GM23338 (cell line): ENCODE measurements around the gene DMRT1. TPM values are rescaled to one million over a fixed set of nuclear protein-coding genes. Genes with fewer than 3 reads are reported as not detected.
A peak's percentile ranks its signal among the peaks of the same experiment; 100 is the strongest.
"Not testable (repeated sequence)": the region's sequence is repeated elsewhere in the genome, so short reads cannot be mapped to it uniquely, and the experiment has no call there.

ENCODE experiments used
- ATAC-seq: fragments of 200-7000 bp; cut with Tn5 transposase; 3 replicates; pipeline ENCODE4 v1.9.1; 2020
- DNase-seq: peaks from one replicate; pipeline ENCODE4 v3.0.0-alpha.2; 2015; ENCODE audit warnings: low spot score
- H2AFZ ChIP-seq: fragments of 200-600 bp; sonication (generic); 2 replicates; pipeline ENCODE4 v1.8.0; 2016; ENCODE audit warnings: antibody characterized with exemption, mild to moderate bottlenecking, moderate library complexity
- H3F3A ChIP-seq: fragments of 200-600 bp; sonication (generic); replicated peaks from 2 replicates; pipeline ENCODE4 v1.8.0; 2017; ENCODE audit warnings: antibody characterized with exemption, mixed run types, low read depth
- H3K27ac ChIP-seq: fragments of 200-600 bp; sonication (generic); 2 replicates; pipeline ENCODE4 v1.6.1; 2016; ENCODE audit warnings: low read depth
- H3K27me3 ChIP-seq: fragments of 200-600 bp; sonication (generic); 2 replicates; pipeline ENCODE4 v1.8.0; 2016; ENCODE audit warnings: mild to moderate bottlenecking, mixed run types, moderate library complexity; ENCODE audit not compliant: insufficient read depth
- H3K36me3 ChIP-seq: fragments of 200-600 bp; sonication (generic); 2 replicates; pipeline ENCODE4 v1.8.0; 2016; ENCODE audit warnings: mild to moderate bottlenecking; ENCODE audit not compliant: insufficient read depth
- H3K4me1 ChIP-seq: fragments of 200-600 bp; sonication (generic); 2 replicates; pipeline ENCODE4 v1.8.0; 2016; ENCODE audit warnings: mild to moderate bottlenecking, moderate library complexity; ENCODE audit not compliant: insufficient read depth
- H3K4me2 ChIP-seq: fragments of 200-600 bp; sonication (generic); 2 replicates; pipeline ENCODE4 v1.7.1; 2017; ENCODE audit warnings: mixed run types
- H3K4me3 ChIP-seq: fragments of 200-600 bp; sonication (generic); 2 replicates; pipeline ENCODE4 v1.6.1; 2016; ENCODE audit warnings: mixed run types
- H3K79me2 ChIP-seq: fragments of 200-600 bp; sonication (generic); replicated peaks from 2 replicates; pipeline ENCODE4 v1.8.0; 2017; ENCODE audit warnings: mild to moderate bottlenecking; ENCODE audit not compliant: insufficient read depth
- H3K9me2 ChIP-seq: fragments of 200-600 bp; sonication (generic); 2 replicates; pipeline ENCODE4 v1.8.0; 2017; ENCODE audit not compliant: insufficient read depth
- H4K20me1 ChIP-seq: fragments of 200-600 bp; sonication (generic); replicated peaks from 2 replicates; pipeline ENCODE4 v1.8.0; 2017; ENCODE audit warnings: mild to moderate bottlenecking; ENCODE audit not compliant: insufficient read depth
- H3K27ac Mint-ChIP-seq: 2 replicates; pipeline ENCODE4 v1.8.0; 2020; ENCODE audit warnings: inconsistent platforms, mild to moderate bottlenecking, moderate library complexity, mixed read lengths
- H3K27me3 Mint-ChIP-seq: 3 replicates; pipeline ENCODE4 v1.8.0; 2022; ENCODE audit warnings: low read depth, mild to moderate bottlenecking, moderate library complexity, mixed read lengths, inconsistent platforms; ENCODE audit not compliant: insufficient read depth, poor library complexity
- H3K36me3 Mint-ChIP-seq: 3 replicates; pipeline ENCODE4 v1.8.0; 2021; ENCODE audit warnings: low read depth, mild to moderate bottlenecking, inconsistent platforms, moderate library complexity, mixed read lengths
- H3K4me1 Mint-ChIP-seq: 3 replicates; pipeline ENCODE4 v1.8.0; 2020; ENCODE audit warnings: mild to moderate bottlenecking, inconsistent platforms, mixed read lengths
- H3K4me3 Mint-ChIP-seq: 3 replicates; pipeline ENCODE4 v1.8.0; 2021; ENCODE audit warnings: moderate library complexity, mild to moderate bottlenecking, inconsistent platforms, mixed read lengths
- H3K9me3 Mint-ChIP-seq: 3 replicates; pipeline ENCODE4 v1.8.0; 2020; ENCODE audit warnings: moderate library complexity, mild to moderate bottlenecking, inconsistent platforms, mixed read lengths
- CREB1 ChIP-seq: fragments of 250-450 bp; sonication (Bioruptor Pico); IDR thresholded peaks from 2 replicates; pipeline ENCODE4 v1.5.0; 2020; ENCODE audit warnings: low read depth, mild to moderate bottlenecking, moderate library complexity
- JUNB ChIP-seq: IDR thresholded peaks from one replicate; pipeline ENCODE4 v1.6.1; 2016; ENCODE audit warnings: antibody characterized with exemption; ENCODE audit not compliant: unreplicated experiment
- NANOG ChIP-seq: IDR thresholded peaks from 2 replicates; pipeline ENCODE4 v1.6.1; 2016; ENCODE audit warnings: antibody characterized with exemption, borderline replicate concordance
- STAT1 ChIP-seq: IDR thresholded peaks from one replicate; pipeline ENCODE4 v1.6.1; 2016; ENCODE audit warnings: antibody characterized with exemption; ENCODE audit not compliant: unreplicated experiment
- ZNF114 ChIP-seq: fragments of 250-450 bp; sonication (Bioruptor Pico); IDR thresholded peaks from 2 replicates; pipeline ENCODE4 v1.5.0; 2020; ENCODE audit warnings: mild to moderate bottlenecking, moderate library complexity
- ZNF331 ChIP-seq: fragments of 250-450 bp; sonication (Bioruptor Pico); IDR thresholded peaks from 2 replicates; pipeline ENCODE4 v1.5.0; 2020; ENCODE audit warnings: low read depth, mild to moderate bottlenecking, moderate library complexity
- polyA plus RNA-seq: library from polyadenylated mRNA; unstranded; fragments of >200 nt; fragmentation: Nextera tagmentation; extraction: Ambion mirVana; gene quantifications from 2 replicates; pipeline ENCODE4 v1.2.1, GENCODE V29; 2016
- total RNA-seq: library from RNA; depleted of rRNA; stranded (reverse); fragments of >200 nt; shearing (Covaris generic); gene quantifications from 2 replicates; pipeline ENCODE4 v1.2.3, GENCODE V29; 2014
- TF ChIP-seq, protein P1 (sequence below), 2 experiments: fragments of 200-600 bp in 1 of 2; sonication (generic) in 1 of 2; conservative IDR thresholded peaks; 2 replicates each; pipeline versions ENCODE4 v1.5.1 to v1.6.1; 2016 to 2017; ENCODE audit warnings: antibody characterized with exemption in 2 of 2, low read depth in 2 of 2, mild to moderate bottlenecking in 2 of 2, moderate library complexity in 1 of 2
- TF ChIP-seq, protein P2 (sequence below): IDR thresholded peaks from one replicate; pipeline ENCODE4 v1.6.1; 2018; ENCODE audit warnings: antibody characterized with exemption; ENCODE audit not compliant: unreplicated experiment
- TF ChIP-seq, protein P3 (sequence below): fragments of 250-450 bp; sonication (Bioruptor Pico); IDR thresholded peaks from 2 replicates; pipeline ENCODE4 v1.5.0; 2020; ENCODE audit warnings: mild to moderate bottlenecking, moderate library complexity

The DMRT1 gene
- total and polyA plus RNA-seq, 2 experiments from 2014 or later = not detected

DNA sequence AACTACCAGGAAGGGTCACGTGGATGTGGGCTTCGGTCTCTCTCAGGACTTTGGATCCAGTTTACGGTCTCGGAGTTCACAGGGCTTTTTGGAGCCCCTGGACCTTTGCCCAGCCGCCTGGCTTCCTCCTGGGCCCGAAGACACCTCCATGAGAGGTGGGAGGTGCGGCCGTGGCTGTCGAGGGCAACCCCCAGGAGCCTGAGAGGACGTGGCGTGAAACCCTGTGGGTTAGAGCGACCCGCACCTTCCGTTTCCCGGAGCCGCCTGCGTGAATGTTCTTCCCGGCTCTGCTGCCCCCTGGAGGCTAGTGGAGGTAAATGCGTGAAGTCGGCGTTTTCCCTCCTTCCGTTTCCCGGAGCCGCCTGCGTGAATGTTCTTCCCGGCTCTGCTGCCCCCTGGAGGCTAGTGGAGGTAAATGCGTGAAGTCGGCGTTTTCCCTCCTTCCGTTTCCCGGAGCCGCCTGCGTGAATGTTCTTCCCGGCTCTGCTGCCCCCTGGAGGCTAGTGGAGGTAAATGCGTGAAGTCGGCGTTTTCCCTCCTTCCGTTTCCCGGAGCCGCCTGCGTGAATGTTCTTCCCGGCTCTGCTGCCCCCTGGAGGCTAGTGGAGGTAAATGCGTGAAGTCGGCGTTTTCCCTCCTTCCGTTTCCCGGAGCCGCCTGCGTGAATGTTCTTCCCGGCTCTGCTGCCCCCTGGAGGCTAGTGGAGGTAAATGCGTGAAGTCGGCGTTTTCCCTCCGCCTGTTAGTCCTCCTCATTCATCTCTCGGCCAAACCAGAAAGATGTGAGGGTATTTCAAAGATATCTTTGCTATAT is 157.0 kb downstream of the DMRT1 start:
- H3K36me3 ChIP-seq, H3K9me2 ChIP-seq, H3K27me3 ChIP-seq, H3K27ac Mint-ChIP-seq, H3K4me2 ChIP-seq, H3K4me1 ChIP-seq, H3K4me3 Mint-ChIP-seq, H4K20me1 ChIP-seq, H3K4me1 Mint-ChIP-seq, H3K27me3 Mint-ChIP-seq, H2AFZ ChIP-seq, H3K79me2 ChIP-seq, ATAC-seq, H3K27ac ChIP-seq: not testable (repeated sequence)
- H3K36me3 Mint-ChIP-seq = peaks cover 29% of the 10 kb centered on the region
- TF ChIP-seq, protein P1, sequence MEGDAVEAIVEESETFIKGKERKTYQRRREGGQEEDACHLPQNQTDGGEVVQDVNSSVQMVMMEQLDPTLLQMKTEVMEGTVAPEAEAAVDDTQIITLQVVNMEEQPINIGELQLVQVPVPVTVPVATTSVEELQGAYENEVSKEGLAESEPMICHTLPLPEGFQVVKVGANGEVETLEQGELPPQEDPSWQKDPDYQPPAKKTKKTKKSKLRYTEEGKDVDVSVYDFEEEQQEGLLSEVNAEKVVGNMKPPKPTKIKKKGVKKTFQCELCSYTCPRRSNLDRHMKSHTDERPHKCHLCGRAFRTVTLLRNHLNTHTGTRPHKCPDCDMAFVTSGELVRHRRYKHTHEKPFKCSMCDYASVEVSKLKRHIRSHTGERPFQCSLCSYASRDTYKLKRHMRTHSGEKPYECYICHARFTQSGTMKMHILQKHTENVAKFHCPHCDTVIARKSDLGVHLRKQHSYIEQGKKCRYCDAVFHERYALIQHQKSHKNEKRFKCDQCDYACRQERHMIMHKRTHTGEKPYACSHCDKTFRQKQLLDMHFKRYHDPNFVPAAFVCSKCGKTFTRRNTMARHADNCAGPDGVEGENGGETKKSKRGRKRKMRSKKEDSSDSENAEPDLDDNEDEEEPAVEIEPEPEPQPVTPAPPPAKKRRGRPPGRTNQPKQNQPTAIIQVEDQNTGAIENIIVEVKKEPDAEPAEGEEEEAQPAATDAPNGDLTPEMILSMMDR (conservative IDR thresholded peaks at IDR 0.05; ENCODE audit: low read depth in 2 of 2) = peak in 1 of 2 experiments; percentile 17; a peak in 3 of 4 replicates
- Histone ChIP-seq H3K4me3 (peak overlapping the region; percentile 30; the same call in 1 of the 2 replicates), H3F3A (peaks cover 12% of the 10 kb centered on the region)
- DNase-seq = peak; percentile 26
- H3K9me3 Mint-ChIP-seq = peaks cover 62% of the 10 kb centered on the region

DNA sequence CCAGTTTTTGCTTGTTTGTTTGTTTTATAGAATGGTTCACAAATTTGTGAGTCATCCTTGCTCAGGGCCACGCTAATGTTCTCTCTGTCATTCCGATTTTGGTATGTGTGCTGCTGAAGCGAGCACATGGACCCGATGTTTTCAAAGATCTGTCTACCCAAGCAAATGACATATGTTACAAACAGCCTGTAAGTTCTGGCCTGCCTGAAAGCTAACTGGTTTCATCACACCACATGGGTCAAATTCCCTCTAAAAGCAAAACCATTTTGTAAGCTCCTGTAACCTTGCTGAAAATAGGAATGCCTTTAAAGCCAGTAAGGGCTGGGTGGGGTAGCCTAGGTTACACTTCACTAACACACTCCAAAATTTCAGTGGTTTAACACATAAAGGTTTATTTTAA is 160.3 kb downstream of the DMRT1 start:
- Histone ChIP-seq H3K9me2 (no peaks in the 10 kb centered on the region), H3K27me3 (no peaks in the 10 kb centered on the region), H4K20me1 (no peaks in the 10 kb centered on the region), H3K27ac (no peak overlapping the region), H3K36me3 (peaks cover 3% of the 10 kb centered on the region; the same call in 1 of the 2 replicates), H2AFZ (no peak overlapping the region), H3F3A (peaks cover 12% of the 10 kb centered on the region), H3K79me2 (no peaks in the 10 kb centered on the region), H3K4me1 (no peaks in the 10 kb centered on the region), H3K4me3 (no peak overlapping the region), H3K4me2 (no peak overlapping the region)
- Mint-ChIP-seq H3K4me3 (no peak overlapping the region), H3K27ac (no peak overlapping the region), H3K36me3 (peaks cover 25% of the 10 kb centered on the region), H3K4me1 (peaks cover 4% of the 10 kb centered on the region), H3K9me3 (peaks cover 46% of the 10 kb centered on the region), H3K27me3 (peaks cover 15% of the 10 kb centered on the region)
- ATAC-seq (no peak), DNase-seq (no peak)
- TF ChIP-seq JUNB = no peak
- TF ChIP-seq, protein P2, sequence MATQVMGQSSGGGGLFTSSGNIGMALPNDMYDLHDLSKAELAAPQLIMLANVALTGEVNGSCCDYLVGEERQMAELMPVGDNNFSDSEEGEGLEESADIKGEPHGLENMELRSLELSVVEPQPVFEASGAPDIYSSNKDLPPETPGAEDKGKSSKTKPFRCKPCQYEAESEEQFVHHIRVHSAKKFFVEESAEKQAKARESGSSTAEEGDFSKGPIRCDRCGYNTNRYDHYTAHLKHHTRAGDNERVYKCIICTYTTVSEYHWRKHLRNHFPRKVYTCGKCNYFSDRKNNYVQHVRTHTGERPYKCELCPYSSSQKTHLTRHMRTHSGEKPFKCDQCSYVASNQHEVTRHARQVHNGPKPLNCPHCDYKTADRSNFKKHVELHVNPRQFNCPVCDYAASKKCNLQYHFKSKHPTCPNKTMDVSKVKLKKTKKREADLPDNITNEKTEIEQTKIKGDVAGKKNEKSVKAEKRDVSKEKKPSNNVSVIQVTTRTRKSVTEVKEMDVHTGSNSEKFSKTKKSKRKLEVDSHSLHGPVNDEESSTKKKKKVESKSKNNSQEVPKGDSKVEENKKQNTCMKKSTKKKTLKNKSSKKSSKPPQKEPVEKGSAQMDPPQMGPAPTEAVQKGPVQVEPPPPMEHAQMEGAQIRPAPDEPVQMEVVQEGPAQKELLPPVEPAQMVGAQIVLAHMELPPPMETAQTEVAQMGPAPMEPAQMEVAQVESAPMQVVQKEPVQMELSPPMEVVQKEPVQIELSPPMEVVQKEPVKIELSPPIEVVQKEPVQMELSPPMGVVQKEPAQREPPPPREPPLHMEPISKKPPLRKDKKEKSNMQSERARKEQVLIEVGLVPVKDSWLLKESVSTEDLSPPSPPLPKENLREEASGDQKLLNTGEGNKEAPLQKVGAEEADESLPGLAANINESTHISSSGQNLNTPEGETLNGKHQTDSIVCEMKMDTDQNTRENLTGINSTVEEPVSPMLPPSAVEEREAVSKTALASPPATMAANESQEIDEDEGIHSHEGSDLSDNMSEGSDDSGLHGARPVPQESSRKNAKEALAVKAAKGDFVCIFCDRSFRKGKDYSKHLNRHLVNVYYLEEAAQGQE = no peak
- no peak for TF ChIP-seq ZNF114 (CRISPR knock-in tag)
- no peak for TF ChIP-seq STAT1
- TF ChIP-seq CREB1 = no peak
- no peak for TF ChIP-seq NANOG
- TF ChIP-seq, protein P3, sequence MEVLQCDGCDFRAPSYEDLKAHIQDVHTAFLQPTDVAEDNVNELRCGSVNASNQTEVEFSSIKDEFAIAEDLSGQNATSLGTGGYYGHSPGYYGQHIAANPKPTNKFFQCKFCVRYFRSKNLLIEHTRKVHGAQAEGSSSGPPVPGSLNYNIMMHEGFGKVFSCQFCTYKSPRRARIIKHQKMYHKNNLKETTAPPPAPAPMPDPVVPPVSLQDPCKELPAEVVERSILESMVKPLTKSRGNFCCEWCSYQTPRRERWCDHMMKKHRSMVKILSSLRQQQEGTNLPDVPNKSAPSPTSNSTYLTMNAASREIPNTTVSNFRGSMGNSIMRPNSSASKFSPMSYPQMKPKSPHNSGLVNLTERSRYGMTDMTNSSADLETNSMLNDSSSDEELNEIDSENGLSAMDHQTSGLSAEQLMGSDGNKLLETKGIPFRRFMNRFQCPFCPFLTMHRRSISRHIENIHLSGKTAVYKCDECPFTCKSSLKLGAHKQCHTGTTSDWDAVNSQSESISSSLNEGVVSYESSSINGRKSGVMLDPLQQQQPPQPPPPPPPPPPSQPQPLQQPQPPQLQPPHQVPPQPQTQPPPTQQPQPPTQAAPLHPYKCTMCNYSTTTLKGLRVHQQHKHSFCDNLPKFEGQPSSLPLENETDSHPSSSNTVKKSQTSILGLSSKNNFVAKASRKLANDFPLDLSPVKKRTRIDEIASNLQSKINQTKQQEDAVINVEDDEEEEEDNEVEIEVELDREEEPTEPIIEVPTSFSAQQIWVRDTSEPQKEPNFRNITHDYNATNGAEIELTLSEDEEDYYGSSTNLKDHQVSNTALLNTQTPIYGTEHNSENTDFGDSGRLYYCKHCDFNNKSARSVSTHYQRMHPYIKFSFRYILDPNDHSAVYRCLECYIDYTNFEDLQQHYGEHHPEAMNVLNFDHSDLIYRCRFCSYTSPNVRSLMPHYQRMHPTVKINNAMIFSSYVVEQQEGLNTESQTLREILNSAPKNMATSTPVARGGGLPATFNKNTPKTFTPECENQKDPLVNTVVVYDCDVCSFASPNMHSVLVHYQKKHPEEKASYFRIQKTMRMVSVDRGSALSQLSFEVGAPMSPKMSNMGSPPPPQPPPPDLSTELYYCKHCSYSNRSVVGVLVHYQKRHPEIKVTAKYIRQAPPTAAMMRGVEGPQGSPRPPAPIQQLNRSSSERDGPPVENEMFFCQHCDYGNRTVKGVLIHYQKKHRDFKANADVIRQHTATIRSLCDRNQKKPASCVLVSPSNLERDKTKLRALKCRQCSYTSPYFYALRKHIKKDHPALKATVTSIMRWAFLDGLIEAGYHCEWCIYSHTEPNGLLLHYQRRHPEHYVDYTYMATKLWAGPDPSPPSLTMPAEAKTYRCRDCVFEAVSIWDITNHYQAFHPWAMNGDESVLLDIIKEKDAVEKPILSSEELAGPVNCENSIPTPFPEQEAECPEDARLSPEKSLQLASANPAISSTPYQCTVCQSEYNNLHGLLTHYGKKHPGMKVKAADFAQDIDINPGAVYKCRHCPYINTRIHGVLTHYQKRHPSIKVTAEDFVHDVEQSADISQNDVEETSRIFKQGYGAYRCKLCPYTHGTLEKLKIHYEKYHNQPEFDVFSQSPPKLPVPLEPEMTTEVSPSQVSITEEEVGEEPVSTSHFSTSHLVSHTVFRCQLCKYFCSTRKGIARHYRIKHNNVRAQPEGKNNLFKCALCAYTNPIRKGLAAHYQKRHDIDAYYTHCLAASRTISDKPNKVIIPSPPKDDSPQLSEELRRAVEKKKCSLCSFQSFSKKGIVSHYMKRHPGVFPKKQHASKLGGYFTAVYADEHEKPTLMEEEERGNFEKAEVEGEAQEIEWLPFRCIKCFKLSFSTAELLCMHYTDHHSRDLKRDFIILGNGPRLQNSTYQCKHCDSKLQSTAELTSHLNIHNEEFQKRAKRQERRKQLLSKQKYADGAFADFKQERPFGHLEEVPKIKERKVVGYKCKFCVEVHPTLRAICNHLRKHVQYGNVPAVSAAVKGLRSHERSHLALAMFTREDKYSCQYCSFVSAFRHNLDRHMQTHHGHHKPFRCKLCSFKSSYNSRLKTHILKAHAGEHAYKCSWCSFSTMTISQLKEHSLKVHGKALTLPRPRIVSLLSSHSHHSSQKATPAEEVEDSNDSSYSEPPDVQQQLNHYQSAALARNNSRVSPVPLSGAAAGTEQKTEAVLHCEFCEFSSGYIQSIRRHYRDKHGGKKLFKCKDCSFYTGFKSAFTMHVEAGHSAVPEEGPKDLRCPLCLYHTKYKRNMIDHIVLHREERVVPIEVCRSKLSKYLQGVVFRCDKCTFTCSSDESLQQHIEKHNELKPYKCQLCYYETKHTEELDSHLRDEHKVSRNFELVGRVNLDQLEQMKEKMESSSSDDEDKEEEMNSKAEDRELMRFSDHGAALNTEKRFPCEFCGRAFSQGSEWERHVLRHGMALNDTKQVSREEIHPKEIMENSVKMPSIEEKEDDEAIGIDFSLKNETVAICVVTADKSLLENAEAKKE (CRISPR knock-in tag) = no peak
- no peak for TF ChIP-seq ZNF331
